Left ventricle myocardium superior (tissue), 1 donor: ENCODE results near the gene LCT. TPM values are rescaled to one million over a fixed set of nuclear protein-coding genes. Genes with fewer than 3 reads are reported as not detected.
A peak's percentile ranks its signal among the peaks of the same experiment; 100 is the strongest.
"Not testable (repeated sequence)": the region's sequence is repeated elsewhere in the genome, so short reads cannot be mapped to it uniquely, and the experiment has no call there.

Experiments
- ATAC-seq: fragments of 200-7000 bp; cut with Tn5 transposase; one replicate; pipeline ENCODE4 v1.9.1; 2020; ENCODE audit warnings: mild to moderate bottlenecking, moderate library complexity
- DNase-seq: peaks from one replicate; pipeline ENCODE4 v3.0.0-alpha.2; 2020
- intact Hi-C: fragments of 100-400 bp; cut with micrococcal nuclease; formaldehyde crosslinking; loops from one replicate; pipeline ENCODE4 v1.11.0; 2022
- total RNA-seq: library from RNA; stranded (reverse); fragmentation: NEBNext Ultra II Directional; extraction: Animal tissue kit (Norgen Biotek cat#: 25700); gene quantifications from one replicate; pipeline ENCODE4 v1.2.1, GENCODE V29; 2021
- donor health status: DM: no; HTN: yes; CAD: no; lungs with severe emphysema.

The LCT gene
- total RNA-seq, 1 donor from 2014 or later: not detected

- DNase-seq (no peak), ATAC-seq (no peak)
Observed at GRCh38 chr2:135800513-135801460, 36.2 kb downstream of the LCT start.

DNA sequence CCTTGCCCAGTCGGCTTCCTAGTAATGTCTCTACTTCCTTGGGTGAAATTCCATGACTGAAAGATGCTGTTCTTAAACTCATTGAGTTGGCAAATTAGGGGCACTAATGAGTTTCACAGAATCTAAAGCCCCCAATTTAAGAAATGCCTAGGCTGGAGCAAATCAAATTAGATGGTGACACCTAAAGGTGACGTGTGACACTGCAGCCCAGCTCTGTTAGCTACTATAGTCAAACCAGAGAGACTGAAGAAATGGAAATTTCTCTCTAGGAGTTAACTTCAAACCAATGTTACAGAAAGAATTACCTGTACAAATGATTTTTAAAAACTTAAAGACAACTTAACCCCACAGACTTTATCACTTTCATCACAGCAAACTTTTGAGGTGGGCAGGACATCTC, 37.2 kb downstream of the LCT start:
- no peak for DNase-seq
- intact Hi-C loops: no loop called here
- no peak for ATAC-seq

More at GRCh38 chr2:135800513-135801460, 36.2 kb downstream of the LCT start:
- intact Hi-C loops: no loop called here

DNA sequence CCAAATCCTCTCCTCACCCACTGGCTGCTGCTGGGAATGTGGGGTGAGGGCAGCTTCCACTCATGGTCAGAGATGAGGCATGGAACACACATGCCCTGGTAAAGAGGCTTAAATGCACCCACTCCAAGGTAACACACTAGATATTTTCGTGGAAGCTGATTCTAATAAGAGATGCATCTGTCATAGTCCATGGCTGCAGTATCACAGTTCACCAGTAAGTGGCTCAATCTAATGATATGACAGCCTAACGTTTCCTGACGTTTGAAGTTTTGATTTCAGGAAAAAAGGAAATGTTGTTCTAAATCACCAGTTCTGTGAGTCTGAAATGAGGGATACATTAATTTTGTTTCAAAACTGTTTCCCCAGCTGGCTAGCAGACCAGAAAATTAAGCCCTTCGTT, 38.2 kb downstream of the LCT start:
- DNase-seq (no peak), ATAC-seq (peak; percentile 12)
- intact Hi-C loops: no loop called here

GRCh38 chr2:135798275-135798705, 38.7 kb downstream of the LCT start:
- intact Hi-C loops: no loop called here
- DNase-seq: no peak
- ATAC-seq: peak; percentile 41

GRCh38 chr2:135797497-135798274, 39.3 kb downstream of the LCT start:
- intact Hi-C loops: no loop called here
- ATAC-seq: peak; percentile 95
- peak; percentile 78 for DNase-seq

DNA sequence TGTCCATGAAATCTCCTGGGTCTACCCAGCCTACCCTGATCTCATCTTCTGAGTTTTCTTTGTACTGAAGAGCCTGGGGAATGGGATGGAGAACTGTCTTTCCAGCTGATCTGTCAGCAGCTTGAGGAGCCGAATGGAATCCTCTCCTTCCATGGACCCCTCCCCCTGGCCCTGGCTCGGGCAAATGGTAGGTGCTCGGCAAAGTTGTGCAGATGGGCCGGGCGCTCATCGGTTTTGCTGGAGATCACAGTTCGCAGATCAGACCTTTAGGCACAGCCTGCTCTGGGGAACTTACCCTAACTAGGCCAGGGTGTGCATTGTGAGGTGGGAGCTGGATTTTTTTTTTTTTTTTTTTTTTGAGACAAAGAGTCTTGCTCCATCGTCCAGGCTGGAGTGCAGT, 40.4 kb downstream of the LCT start:
- ATAC-seq (no peak), DNase-seq (no peak)
- intact Hi-C loops: no loop called here

GRCh38 chr2:135795641-135796040, 41.3 kb downstream of the LCT start:
- DNase-seq, intact Hi-C loops, ATAC-seq: not testable (repeated sequence)

GRCh38 chr2:135792401-135793150, 44.4 kb downstream of the LCT start:
- intact Hi-C loops: no loop called here
- ATAC-seq: no peak
- DNase-seq: no peak

GRCh38 chr2:135791418-135792190, 45.4 kb downstream of the LCT start:
- no peak for DNase-seq
- ATAC-seq: no peak
- intact Hi-C loops: no loop called here

GRCh38 chr2:135790423-135790822, 46.6 kb downstream of the LCT start:
- intact Hi-C loops: no loop called here
- DNase-seq (no peak), ATAC-seq (no peak)

GRCh38 chr2:135786823-135787222, 50.2 kb downstream of the LCT start:
- DNase-seq: no peak
- ATAC-seq: no peak
- intact Hi-C loops: no loop called here

DNA sequence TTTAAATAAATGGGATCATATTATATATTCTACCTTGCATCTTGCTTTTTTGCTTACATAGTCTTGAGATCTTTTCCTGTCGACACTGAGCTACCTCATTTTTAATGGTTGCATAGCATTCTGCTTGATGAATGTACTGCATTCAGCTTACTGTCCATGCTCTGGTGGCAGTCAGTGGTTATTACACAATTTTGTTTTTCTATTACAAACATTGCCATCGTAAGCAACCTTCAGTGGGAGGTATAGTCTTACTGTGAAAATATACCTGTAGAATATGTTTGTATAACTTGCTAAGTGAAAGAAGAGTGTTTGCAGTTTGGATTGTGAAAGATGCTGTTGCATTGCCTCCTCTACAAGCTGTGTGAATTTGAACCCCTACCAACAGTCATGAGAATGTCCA, 52.0 kb downstream of the LCT start:
- DNase-seq: no peak
- no peak for ATAC-seq
- intact Hi-C loops: no loop called here

GRCh38 chr2:135783439-135783838, 53.5 kb downstream of the LCT start:
- DNase-seq (no peak), ATAC-seq (no peak)
- intact Hi-C loops: no loop called here

DNA sequence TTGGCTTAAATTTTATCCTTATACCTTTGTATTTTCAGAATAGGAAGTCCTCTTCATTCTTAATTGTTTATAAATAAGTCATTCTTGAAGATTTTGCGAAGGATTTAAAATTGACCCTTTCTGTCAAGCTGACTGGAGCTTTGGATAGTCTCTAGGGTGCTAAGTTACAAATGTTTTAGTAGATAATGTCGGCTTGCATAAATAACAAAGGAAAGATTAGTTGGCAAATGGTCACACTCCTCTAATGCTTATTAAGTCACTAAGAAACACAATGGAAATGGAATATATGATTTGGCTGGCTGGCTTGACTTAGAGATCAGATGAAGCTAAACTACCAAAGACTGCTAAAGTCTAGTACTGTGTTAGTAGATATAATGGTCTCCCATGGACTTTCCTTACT, 54.8 kb downstream of the LCT start:
- no peak for ATAC-seq
- intact Hi-C loops: no loop called here
- no peak for DNase-seq

GRCh38 chr2:135776367-135776766, 60.6 kb downstream of the LCT start:
- DNase-seq (no peak), ATAC-seq (no peak)
- intact Hi-C loops: no loop called here

DNA sequence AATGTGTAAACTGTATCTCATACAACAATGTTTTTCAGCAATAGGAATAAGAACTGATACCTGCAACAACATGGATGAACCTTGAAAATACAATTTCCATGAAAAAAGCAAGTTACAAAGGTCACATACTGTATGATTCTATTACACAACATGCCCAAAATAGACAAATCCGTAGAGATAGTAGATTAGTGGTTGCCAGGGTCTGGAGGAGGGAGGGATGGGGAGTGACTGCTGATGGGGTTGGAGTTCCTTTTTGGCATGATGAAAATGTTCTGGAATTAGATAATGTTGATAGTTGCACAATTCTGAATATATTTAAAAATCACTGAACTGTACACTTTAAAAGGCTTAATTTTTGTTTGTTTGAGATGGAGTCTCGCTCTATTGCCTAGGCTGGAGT, 61.6 kb downstream of the LCT start:
- intact Hi-C loops: no loop called here
- ATAC-seq (peak; percentile 82), DNase-seq (no peak)

DNA sequence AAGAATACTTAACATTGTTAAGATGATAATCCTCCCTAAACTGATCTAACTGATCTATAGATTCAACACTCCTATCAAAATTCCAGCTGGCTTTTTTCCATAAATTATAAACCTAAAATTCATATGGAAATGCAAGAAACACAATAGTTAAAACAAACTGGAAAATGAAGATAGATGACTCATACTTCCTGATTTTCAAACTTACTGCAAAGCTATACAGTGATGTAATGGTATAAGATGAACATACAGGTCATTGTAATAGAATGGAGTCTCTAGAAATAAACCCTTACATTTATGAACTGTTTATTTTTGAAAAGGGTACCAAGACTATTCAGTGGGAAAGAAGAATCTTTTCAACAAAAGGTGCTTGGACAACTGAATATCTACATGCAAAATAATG, 63.1 kb downstream of the LCT start:
- no peak for DNase-seq
- no peak for ATAC-seq
- intact Hi-C loops: no loop called here

DNA sequence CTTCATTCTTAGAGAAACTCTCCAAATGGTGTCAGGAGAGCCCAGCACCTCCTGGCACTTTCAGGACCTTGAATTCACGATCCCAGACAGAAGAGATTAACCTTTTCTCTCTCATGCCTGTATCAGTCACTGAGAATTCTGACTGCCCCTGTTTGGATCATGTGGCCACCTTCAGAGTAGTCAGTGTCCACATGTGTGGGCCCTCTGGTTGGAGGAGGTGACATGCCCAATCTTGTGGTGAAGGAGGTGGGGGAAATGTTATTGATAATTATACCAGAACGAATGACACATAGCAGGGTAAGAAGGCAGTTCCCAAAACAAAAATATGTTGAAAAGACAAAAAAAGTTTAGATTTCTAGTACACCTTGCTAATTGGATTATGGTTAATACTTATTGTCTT, 63.7 kb downstream of the LCT start:
- ATAC-seq (no peak), DNase-seq (no peak)
- intact Hi-C loops: no loop called here

DNA sequence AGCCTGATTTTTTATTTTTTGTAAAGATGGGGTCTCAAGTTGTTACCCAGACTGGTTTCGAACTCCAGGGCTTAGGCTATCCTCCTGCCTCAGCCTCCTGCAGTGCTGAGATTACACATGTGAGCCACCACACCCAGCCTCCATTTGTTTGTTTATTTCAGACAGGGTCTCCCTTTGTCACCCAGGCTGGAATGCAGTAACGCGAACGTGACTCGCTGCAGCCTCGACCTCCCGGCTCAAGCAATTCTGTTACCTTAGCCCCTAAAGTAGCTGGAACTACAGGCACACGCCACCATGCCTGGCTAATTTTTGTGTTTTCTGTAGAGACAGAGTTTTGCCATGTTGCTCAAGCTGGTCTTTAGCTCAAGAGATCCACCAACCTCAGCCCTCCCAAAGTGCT, 68.1 kb downstream of the LCT start:
- DNase-seq (no peak), ATAC-seq (no peak)
- intact Hi-C loops: no loop called here
